Stimulated activated CD8-positive, alpha-beta memory T cell treated with anti-CD3 and anti-CD28 coated beads, Interleukin-7, amount 100 ng/mL, for 48 hours (primary cell): Measurements from ENCODE around the gene ENKD1.

Experiments used
- DNase-seq, 2 donors: peaks; one replicate each; pipeline ENCODE4 v3.0.0-alpha.2; 2020; ENCODE audit warnings: low read depth in 1 of 2; ENCODE audit errors: extremely low read depth in 1 of 2

ENKD1 gene

GRCh38 chr16:67679935-67680897, 13.7 kb upstream of the ENKD1 start:
- DNase-seq, result no peak

GRCh38 chr16:67678354-67679023, 11.9 kb upstream of the ENKD1 start:
- no peak for DNase-seq

- no peak for DNase-seq
Measured at GRCh38 chr16:67677712-67678111, 11.2 kb upstream of the ENKD1 start.

DNA sequence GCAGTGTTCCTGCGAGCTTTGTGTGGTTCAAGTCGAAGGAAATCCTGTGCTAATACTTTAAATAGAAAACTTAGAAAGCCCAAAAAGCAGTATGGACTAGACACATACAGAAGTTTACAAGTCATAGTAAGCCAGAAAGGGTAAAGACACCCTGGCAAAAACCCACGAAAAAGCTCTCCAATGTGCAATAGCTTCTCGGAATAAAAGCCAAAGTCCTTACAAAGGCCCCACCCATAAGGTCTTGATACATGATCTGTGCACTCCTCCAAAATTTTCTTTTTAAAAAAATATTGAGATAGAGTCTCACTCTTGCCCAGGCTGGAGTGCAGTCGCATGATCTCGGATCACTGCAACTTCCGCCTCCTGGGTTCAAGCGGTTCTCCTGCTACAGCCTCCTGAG, 10.4 kb upstream of the ENKD1 start:
- no peak for DNase-seq

- DNase-seq, result no peak
Measured at GRCh38 chr16:67676516-67676915, 10.0 kb upstream of the ENKD1 start.

DNA sequence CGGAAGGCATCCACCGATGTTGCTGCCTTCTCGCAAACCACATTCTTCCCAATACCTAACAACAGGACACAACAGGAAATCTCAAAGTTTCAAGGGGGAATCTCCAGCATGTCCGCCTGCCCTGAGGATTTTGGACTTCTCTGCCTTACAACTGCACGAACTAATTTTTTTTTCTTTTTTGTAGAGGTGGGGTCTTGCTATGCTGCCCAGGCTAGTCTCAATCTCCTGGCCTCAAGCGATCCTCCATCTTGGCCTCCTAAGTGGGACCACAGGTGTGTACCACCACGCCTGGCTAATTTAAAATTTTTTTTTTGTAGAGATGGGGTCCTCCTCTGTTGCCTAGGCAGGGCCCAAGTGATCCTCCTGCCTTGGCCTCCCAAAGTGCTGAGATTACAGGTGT, 9.4 kb upstream of the ENKD1 start:
- DNase-seq, result no peak

- DNase-seq, result no peak
Measured at GRCh38 chr16:67675579-67675935, 9.0 kb upstream of the ENKD1 start.

- no peak for DNase-seq
Measured at GRCh38 chr16:67674851-67675578, 8.5 kb upstream of the ENKD1 start.

- no peak for DNase-seq
Measured at GRCh38 chr16:67673712-67674580, 7.4 kb upstream of the ENKD1 start.

GRCh38 chr16:67672739-67673662, 6.5 kb upstream of the ENKD1 start:
- DNase-seq, result no peak

DNA sequence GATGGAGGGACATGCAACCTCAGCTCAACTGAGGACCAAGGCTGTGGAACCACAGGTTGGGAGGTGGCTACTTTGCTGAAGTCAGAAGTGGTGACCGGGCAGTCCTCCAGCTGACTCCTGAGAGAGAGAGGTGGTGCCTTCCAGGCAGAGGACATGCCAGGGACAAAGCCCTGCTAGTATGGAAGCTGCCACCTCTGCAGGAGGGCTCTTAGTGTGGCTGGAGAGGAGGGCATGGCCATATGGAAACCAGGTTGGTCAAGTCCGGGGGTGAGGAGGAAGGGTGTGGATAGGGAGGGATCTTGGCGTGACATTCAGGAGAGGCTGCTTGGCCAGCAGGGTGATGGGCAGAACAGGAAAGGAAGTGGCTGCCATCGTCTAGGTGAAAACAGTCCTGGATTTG, 5.8 kb upstream of the ENKD1 start:
- no peak for DNase-seq

GRCh38 chr16:67669499-67670101, 3.0 kb upstream of the ENKD1 start:
- no peak for DNase-seq

DNA sequence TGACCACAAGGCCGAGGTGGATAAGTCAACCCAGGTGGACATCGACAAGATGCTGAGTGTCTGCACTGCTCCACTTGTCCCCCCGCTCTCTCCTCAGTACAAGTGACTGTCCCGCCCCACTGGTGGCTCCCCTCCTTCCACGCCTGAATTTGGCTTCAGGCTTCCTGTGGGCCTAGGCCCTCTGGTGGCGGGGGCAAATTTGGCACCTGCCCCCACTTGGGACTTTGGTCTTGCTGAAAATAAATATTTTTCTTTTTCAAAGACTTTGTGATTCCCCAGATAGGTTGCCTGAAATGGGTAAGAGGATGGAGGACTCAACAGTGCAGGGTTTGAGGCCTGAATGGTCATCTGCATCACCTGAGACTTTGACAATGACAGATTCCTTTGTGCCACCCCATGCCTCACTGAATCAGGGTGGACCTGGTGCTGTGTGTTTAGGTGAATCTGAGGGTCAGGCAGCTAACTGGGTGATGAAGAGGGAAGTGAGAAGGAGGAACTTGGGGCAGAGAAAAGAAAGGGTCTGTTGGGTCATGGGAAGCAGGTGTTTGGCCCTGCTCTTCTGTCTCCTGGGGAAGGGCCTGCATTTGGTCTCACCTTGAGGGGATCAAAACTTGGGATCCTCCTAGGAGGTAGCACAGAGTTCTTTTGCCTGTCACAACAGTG, 2.1 kb upstream of the ENKD1 start:
- DNase-seq, result no peak

GRCh38 chr16:67667817-67668494, 1.4 kb upstream of the ENKD1 start:
- peak; percentile 63 to 77 for DNase-seq

- DNase-seq, result no peak
Measured at GRCh38 chr16:67667453-67667816, 885 bp upstream of the ENKD1 start.

DNA sequence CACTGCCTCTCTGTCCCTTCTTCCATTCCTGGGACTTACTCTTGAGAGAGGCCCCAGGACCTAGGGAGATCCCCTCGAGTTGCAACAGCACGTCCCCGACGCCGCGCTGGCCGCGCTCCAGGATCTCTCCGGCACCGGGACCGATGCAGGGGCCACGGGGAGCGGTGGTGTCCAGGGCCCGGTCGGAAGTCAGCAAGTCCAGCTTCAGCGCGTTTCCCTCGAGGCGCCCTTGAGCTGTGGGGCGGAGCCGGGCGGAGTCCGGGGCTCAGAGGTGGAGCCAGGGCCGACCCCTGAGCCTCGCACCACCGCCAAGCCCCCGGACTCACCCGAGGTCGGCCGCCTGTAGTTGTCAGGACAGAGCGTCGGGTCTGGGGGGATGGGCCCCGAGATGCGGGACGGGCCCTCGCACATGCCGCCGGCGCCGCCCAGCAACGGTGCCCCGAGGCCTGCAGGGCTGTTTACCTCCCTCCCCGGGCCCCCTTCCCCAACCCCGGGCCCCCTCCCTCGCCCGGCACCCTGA, 458 bp downstream of the ENKD1 start:
- no peak for DNase-seq

- DNase-seq, result no peak
Measured at GRCh38 chr16:67665598-67665997, 952 bp downstream of the ENKD1 start.

DNA sequence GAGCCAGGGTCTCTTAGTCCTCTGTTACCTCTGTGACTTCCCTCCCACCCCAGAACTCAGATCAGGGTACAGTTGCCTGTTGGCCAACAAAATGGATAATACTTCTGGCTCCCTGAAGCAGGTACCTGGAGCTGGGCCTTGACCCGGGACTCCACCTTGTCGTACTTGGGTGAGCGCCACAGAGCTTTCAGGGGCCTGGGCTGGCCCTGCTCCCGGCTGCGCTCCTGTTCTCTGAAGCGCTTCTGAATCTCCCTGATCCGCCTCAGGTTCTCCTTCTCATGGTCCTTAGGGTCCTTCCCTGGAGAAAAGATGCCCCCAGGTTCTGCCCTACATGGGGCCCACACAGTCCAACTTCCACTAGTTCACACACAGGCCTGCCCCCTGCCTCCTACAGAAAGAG, 1.7 kb downstream of the ENKD1 start:
- DNase-seq, result no peak
